Measurements from ENCODE around the gene MAS1.
"Not testable (repeated sequence)": the region's sequence is repeated elsewhere in the genome, so short reads cannot be mapped to it uniquely, and the experiment has no call there.

The MAS1 gene

DNA sequence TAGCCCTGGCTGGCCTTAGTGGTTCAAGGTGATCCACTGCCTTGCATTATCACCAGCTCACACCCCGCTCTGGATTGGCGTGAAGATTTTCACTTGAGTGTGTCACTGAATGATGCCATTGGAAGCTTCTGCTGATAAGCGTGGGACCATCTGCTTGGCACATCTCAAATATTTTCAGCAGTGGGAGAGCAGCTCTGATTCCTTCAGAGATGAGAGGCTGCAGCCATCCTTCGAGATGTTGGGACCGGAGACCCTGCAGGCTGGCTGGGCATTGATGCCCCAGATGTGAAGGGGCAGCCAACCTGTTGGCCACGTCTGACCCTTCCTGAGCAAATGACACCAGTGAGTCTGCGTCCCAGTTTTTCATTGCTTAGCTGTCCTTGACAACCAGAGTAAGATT, at the start of gene MAS1:
MAS1 (plus strand) TSS at position 197 of the 400 bp plus-strand sequence. CDS start 15,968 bp downstream, outside the sequence.
- Mint-ChIP-seq H3K36me3 (no peaks in the 10 kb centered on the region), H3K27me3 (peaks cover 13% of the 10 kb centered on the region), H3K9me3 (ENCODE audit: low read depth) (no peaks in the 10 kb centered on the region), H3K4me3 (no peak within 1 kb of the TSS), H3K4me1 (ENCODE audit: low read depth) (no peaks in the 10 kb centered on the region), H3K27ac (no peak within 1 kb of the TSS)

DNA sequence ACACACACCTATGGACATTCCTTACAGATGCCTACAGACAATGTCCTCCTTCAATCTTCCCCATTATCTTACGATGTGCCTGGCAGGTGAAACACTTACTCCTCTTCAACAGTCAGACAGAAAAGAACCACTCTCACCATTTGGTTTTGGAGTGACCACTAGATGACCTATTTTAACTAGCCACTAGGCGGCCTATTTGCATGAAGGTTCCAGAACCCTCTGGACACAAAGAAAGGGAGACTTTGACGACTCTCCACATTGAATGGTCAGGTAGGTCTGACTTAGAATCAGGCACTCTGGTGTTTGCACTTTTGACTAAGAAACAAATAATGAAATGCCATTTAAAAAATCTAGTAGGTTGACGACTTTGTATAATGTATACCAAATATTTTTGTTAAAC, 48.8 kb upstream of the MAS1 start:
- Mint-ChIP-seq H3K4me3 (no peak overlapping the region), H3K27me3 (no peaks in the 10 kb centered on the region)

DNA sequence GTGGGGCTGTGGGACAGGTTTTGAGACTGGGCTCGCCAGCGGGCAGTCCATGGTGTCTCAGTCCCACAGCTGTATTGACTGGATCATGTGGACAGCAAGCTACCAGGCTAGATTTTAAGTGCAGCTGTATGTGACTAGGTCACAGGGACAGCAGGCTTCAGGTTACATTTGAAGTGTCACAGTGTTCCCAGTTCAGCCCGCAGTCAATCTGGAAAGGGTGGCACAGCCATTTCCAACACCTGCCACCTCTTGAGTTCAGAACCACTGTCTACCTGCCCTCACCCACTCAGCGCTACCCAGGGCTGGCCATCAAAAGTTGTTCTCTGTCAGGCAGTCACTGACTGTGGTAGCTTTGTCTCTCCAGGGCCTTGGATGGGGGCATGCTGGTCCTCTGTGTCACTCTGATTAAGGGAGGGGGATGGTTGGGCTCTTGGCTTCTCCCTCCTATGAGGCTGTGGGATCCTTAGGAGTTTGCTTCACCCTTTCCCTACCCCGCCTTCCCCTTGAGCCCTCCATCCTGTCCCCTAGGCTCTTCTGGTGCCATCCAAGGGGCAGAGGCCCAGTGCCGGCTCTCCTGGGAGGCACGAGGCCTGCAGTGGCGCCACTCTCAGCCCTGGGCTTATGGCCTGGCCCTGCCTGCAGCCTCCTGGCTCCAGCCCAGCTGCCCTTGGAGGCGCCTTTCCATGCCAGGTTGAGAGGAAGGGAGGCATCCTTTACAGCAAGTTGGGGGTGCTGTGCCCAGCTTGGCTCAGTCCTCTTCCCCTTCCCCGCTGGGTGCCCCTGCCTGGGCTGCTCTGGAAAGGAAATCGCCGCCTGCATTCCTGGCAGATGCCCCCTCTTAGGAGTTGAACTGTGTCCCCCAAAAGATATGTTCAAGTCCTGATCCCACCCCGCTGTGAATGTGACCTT, 45.8 kb upstream of the MAS1 start:
- Mint-ChIP-seq H3K27me3 (no peaks in the 10 kb centered on the region), H3K9me3 (ENCODE audit: low read depth) (peaks cover 4% of the 10 kb centered on the region), H3K4me1 (ENCODE audit: low read depth) (peaks cover 13% of the 10 kb centered on the region), H3K4me3 (no peak overlapping the region), H3K27ac (no peak overlapping the region), H3K36me3 (no peaks in the 10 kb centered on the region)

More for the DNA sequence above, 48.8 kb upstream of the MAS1 start:
- Mint-ChIP-seq H3K27ac (no peak overlapping the region), H3K9me3 (ENCODE audit: low read depth) (no peaks in the 10 kb centered on the region), H3K36me3 (no peaks in the 10 kb centered on the region), H3K4me1 (ENCODE audit: low read depth) (peaks cover 13% of the 10 kb centered on the region)

DNA sequence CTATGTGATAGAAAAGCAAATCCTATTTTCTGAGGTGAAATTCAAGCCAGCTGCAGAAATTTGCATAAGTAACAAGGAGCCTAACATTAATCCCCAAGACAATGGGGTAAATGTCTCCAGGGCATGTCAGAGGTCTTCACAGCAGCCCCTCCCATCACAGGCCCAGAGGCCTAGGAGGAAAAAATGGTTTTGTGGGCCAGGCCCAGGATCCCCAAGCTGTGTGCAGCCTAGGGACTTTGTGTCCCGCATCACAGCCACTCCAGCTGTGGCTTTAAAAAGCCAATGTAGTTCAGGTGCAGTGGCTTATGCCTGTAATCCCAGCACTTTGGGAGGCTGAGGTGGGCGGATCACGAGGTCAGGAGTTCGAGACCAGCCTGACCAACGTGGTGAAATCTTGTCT, 42.2 kb upstream of the MAS1 start:
- not testable (repeated sequence) for H3K4me3 Mint-ChIP-seq; H3K27me3 Mint-ChIP-seq; H3K9me3 Mint-ChIP-seq (ENCODE audit: low read depth); H3K27ac Mint-ChIP-seq; H3K36me3 Mint-ChIP-seq
- peaks cover 11% of the 10 kb centered on the region for H3K4me1 Mint-ChIP-seq (ENCODE audit: low read depth)

DNA sequence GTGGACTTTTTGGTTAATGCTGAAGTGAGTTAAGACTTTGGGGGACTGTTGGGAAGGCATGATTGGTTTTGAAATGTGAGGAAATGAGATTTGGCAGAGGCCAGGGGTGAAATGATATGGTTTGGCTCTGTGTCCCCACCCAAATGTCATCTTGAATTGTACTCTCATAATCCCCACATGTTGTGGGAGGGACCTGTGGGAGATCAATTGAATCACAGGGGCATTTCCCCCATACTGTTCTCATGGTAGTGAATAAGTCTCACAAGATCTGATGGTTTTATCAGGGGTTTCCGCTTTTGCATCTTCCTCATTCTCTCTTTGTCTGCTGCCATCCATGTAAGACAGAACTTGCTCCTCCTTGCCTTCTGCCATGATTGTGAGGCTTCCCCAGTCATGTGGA, 40.9 kb upstream of the MAS1 start:
- not testable (repeated sequence) for H3K4me3 Mint-ChIP-seq; H3K27ac Mint-ChIP-seq; H3K4me1 Mint-ChIP-seq (ENCODE audit: low read depth); H3K36me3 Mint-ChIP-seq; H3K27me3 Mint-ChIP-seq; H3K9me3 Mint-ChIP-seq (ENCODE audit: low read depth)

DNA sequence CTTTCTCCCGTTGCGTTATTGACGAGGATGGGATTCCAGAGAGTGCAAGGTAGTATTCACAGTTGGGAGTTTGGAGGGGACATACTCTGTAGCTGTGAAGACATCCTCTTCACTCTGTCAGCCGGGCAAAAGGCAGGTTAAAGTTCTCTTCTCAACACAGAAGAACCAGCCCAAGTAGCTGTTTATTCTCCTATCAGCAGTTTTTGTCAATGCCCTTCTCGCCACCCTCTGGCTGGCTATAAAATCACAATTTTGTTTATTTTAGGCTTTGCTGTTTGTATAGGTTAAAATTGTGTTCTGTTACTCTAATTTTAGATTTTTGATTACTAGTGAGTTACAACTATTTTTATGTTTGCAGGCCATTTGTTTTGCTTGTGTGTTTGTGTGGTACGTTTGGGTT, 37.9 kb upstream of the MAS1 start:
- Mint-ChIP-seq H3K4me1 (ENCODE audit: low read depth) (no peaks in the 10 kb centered on the region), H3K27ac (no peak overlapping the region), H3K4me3 (no peak overlapping the region), H3K9me3 (ENCODE audit: low read depth) (peaks cover 15% of the 10 kb centered on the region), H3K36me3 (peaks cover 6% of the 10 kb centered on the region), H3K27me3 (no peaks in the 10 kb centered on the region)

DNA sequence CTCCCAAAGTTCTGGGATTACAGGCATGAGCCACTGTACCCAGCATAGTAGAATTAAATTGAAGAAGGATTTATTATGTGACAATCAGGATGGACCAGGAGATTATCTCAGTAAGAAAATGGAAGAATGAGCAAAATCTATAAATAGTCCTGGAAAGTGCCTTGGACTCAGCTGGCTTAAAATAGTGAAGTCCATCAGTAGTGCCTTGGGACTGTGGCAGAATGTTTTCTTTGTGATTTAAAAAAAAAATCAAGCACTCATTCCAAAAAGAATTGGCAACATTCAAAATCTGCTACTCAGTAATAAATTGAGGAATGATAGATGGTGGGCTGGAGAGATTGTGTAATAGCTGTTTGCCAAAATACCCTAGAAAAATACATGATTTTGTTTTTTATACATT, 37.0 kb upstream of the MAS1 start:
- Mint-ChIP-seq H3K4me1 (ENCODE audit: low read depth) (no peaks in the 10 kb centered on the region), H3K9me3 (ENCODE audit: low read depth) (peaks cover 14% of the 10 kb centered on the region), H3K27me3 (no peaks in the 10 kb centered on the region), H3K27ac (no peak overlapping the region), H3K4me3 (no peak overlapping the region), H3K36me3 (peaks cover 6% of the 10 kb centered on the region)

DNA sequence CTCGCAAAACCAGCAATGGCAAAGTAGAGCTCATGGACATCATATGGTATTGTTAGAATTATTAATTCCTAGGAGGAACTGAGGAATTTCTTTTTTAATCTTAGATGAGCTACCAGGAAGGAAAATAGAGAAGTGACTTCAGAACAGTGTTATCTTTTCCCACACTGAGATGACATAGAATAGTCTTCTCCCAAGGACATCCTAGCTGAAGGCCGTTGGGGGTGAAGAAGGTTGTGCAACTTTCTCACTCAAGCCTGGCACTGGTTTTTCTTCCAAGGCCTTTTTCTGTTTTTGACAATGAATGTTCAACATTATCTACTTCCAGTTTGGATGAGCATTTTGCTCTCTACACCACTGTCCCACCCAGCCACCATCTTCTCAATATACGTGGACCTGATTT, 35.8 kb upstream of the MAS1 start:
- Mint-ChIP-seq H3K4me1 (ENCODE audit: low read depth) (no peaks in the 10 kb centered on the region), H3K27me3 (no peaks in the 10 kb centered on the region), H3K27ac (no peak overlapping the region), H3K36me3 (peaks cover 6% of the 10 kb centered on the region), H3K9me3 (ENCODE audit: low read depth) (peaks cover 14% of the 10 kb centered on the region), H3K4me3 (no peak overlapping the region)

DNA sequence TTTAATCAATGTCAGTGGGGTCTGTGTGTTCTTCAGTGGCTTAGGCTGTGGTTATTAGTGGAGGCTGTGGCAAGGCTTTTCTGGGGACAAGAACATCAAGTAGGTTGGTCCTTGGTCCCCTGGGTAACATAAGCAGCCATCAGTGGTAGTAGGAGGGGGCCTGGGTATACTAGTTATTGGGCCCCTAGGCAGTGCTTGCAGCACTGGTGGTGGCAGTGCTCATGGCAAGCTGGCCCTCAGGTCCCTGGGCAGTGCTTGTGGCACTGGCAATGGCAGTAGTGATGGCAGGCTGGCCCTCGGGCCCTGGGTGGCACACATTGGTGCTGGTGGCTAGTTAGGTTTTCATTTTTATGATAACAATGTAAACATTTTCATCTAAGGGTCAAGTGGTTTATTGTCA, 32.5 kb upstream of the MAS1 start:
- Mint-ChIP-seq H3K4me1 (ENCODE audit: low read depth) (peaks cover 23% of the 10 kb centered on the region), H3K36me3 (peaks cover 6% of the 10 kb centered on the region), H3K9me3 (ENCODE audit: low read depth) (peaks cover 14% of the 10 kb centered on the region), H3K27me3 (no peaks in the 10 kb centered on the region), H3K27ac (no peak overlapping the region), H3K4me3 (no peak overlapping the region)

DNA sequence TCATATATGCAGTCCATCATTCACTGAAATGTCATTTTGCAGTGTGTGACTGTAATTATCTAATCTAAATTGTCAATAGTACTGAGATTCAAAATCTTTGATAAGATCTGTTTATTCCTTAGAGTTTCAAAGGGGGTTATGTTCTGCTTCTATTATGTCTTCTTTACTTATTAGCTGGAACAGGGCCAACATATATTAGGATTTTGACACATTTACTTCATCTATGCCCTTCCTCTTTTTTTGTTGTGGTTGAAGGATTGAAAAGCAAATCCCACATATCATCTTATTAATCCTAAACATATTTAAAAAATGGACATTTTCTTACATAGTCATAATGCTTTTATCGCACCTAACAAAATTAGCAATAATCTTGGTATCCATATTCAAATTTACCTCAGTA, 30.3 kb upstream of the MAS1 start:
- Mint-ChIP-seq H3K9me3 (ENCODE audit: low read depth) (peaks cover 14% of the 10 kb centered on the region), H3K27ac (no peak overlapping the region), H3K4me1 (ENCODE audit: low read depth) (peaks cover 23% of the 10 kb centered on the region), H3K4me3 (no peak overlapping the region), H3K27me3 (no peaks in the 10 kb centered on the region), H3K36me3 (peaks cover 6% of the 10 kb centered on the region)

DNA sequence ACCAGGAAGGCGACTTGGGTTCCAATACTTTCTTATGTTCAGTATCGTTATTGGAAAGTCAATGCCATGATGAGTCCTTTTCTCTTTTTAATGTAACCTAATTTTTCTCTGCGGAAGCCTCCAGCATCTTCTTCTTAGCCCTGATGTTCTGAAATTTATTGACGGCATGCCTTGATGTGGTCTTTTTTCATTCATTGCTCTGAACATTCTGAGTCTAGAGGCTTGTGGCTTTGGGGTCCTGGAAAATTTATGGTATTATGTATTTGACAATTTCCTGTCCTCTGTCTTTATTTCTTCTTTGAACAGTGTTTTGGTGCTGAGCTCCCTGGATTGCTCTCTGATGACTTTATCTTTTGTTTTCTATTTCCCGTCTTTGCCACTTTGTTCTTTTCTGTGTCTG, 28.7 kb upstream of the MAS1 start:
- peak overlapping the region; percentile 37 for H3K27ac Mint-ChIP-seq
- peaks cover 3% of the 10 kb centered on the region for H3K36me3 Mint-ChIP-seq
- peak overlapping the region; percentile 43 for H3K4me3 Mint-ChIP-seq
- no peaks in the 10 kb centered on the region for H3K27me3 Mint-ChIP-seq
- H3K9me3 Mint-ChIP-seq (ENCODE audit: low read depth): peaks cover 10% of the 10 kb centered on the region
- peaks cover 23% of the 10 kb centered on the region for H3K4me1 Mint-ChIP-seq (ENCODE audit: low read depth)

DNA sequence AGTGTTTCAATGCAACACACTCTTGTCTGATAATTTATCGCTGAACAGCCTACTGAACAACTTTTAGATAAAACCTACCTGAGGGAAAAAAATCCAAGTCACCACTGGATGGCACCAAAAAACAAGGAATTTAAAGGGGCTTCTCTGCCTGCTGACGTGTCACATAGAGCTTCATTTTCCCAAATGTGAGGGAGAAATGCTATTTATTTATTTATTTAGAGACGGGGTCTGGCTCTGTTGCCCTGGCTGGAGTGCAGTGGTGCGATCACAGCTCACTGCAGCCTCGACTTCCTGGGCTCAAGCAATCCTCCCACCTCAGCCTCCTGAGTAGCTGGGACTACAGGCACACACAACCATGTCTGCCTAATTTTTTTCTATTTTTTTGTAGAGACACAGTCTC, 27.4 kb upstream of the MAS1 start:
- Mint-ChIP-seq H3K4me3 (peak overlapping the region; percentile 27), H3K4me1 (ENCODE audit: low read depth) (peaks cover 23% of the 10 kb centered on the region), H3K27ac (peak overlapping the region; percentile 37)
- not testable (repeated sequence) for H3K36me3 Mint-ChIP-seq; H3K27me3 Mint-ChIP-seq; H3K9me3 Mint-ChIP-seq (ENCODE audit: low read depth)

DNA sequence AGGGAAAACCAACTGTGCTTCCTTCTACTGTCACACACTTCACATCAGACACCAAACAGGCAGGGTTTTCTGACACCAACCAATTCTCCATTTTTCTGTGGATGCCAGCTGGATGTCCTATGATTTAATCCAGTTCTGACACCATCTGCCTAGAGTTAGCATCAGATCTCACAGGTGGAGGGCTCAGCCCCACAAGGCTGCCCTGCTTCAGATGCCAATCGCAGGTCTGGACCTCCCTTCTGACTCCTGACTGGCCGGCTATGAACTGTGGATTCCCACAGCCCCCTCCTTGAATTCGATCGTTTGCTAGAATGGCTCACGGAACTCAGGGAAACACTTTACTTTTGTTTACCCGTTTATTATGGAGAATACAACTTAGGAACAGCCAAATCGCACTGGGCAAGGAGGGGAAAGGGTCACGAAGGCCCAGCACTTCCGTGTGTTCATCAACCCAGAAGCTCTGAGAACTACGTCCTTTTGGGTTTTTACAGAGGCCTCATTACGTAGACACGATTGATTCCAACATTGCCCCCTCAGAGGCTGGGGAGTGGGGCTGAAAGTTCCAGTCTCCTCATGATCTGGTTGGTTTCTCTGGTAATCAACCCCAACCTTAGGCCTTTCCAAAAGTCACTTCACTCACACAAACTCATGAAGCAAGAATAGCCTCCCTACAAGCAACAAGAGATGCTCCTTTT, 25.4 kb upstream of the MAS1 start:
- H3K4me1 Mint-ChIP-seq (ENCODE audit: low read depth): peaks cover 23% of the 10 kb centered on the region

DNA sequence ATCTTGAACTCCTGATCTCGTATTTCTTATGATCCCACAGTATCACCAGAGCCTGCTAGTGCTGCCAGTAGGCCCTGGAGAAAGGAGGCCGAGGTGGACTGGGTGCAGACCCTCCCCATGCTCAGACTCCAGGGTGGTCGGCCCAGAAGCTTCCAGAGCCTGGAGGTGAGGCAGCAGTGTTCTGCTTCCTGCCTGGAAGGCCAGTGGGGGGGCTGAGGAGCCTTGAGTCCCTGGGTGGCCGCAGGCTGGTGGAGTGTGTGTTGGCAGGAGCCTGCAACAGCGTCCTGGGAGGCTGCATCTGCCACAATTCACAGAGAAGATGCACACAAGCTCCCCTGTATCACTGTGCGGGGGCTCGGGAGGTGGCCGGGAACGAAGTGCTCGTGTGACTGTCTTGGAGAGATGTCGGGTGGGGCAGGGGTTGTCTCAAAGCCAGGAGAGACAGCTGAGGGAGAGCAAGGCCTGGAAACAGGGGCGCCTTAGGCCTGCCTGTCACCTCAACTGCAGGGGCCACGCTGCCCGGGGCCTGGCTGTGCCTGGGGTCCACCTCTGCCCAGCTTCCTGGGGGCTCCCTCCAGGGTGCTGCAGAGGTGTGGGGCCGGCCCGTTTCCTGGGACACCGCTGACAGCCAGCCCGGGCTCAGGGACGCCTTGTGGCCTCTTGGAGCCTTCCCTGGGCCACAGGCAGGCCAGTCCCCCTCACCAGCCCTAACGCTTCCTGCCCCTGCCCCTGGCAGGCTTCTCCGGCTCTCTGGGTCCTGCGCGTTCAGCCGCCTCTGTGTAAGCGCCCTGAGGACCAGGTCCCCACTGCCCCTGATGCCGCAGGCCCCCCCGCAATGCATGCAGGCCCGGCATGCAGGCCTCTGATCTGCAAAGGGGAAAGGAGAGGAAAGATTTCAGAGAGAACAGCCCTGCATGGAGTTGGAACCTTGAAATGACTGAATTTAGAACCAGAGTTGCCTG, 24.2 kb upstream of the MAS1 start:
- Mint-ChIP-seq H3K27ac (no peak overlapping the region), H3K4me1 (ENCODE audit: low read depth) (peaks cover 17% of the 10 kb centered on the region), H3K27me3 (no peaks in the 10 kb centered on the region), H3K4me3 (no peak overlapping the region), H3K9me3 (ENCODE audit: low read depth) (no peaks in the 10 kb centered on the region), H3K36me3 (no peaks in the 10 kb centered on the region)

More for the DNA sequence above, 25.4 kb upstream of the MAS1 start:
- H3K4me3 Mint-ChIP-seq: no peak overlapping the region
- H3K27me3 Mint-ChIP-seq: no peaks in the 10 kb centered on the region
- H3K9me3 Mint-ChIP-seq (ENCODE audit: low read depth): no peaks in the 10 kb centered on the region
- H3K36me3 Mint-ChIP-seq: no peaks in the 10 kb centered on the region
- H3K27ac Mint-ChIP-seq: no peak overlapping the region

DNA sequence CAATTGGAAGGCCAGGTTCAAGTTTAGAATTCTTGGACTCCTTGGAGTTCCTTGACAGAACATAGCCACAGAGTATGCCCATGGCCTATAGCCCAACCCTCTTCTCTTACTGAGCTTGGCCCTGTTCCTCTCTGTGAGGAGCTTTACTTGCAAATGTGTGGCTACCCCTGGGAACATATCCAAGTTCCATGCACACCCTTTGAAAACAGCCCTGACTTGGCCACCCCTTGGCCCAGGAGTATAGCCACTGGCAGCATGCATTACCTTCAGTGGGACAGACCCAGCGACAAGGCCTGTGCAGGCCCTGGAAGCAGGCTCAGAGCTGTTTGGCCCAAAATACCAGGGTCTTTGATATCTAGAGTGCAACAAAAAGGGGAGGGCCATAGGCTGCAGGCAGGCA, 19.5 kb upstream of the MAS1 start:
- peaks cover 2% of the 10 kb centered on the region for H3K4me1 Mint-ChIP-seq (ENCODE audit: low read depth)
- H3K4me3 Mint-ChIP-seq: no peak overlapping the region

More for the DNA sequence above, 19.5 kb upstream of the MAS1 start:
- Mint-ChIP-seq H3K27me3 (no peaks in the 10 kb centered on the region), H3K27ac (no peak overlapping the region), H3K36me3 (no peaks in the 10 kb centered on the region), H3K9me3 (ENCODE audit: low read depth) (no peaks in the 10 kb centered on the region)

All from activated naive CD8-positive, alpha-beta T cell (primary cell).